PC-3 (cell line): Measurements from ENCODE around the gene PPBP. TPM values are rescaled to one million over a fixed set of nuclear protein-coding genes. Genes with fewer than 3 reads are reported as not detected.

Experiments used
- total RNA-seq: library from RNA; depleted of rRNA; stranded (reverse); fragments of >200 nt; gene quantifications from 2 replicates; pipeline ENCODE4 v1.2.3, GENCODE V29; 2014; rRNA removed

The PPBP gene
- total RNA-seq, 1 experiment from 2014 or later: not detected

Other genes starting within 250 kb of the PPBP start
- 360 and 477 TPM in 2 replicates for gene CXCL8, start 247.6 kb downstream of the PPBP start, total RNA-seq
- 23.4 and 25.7 TPM in 2 replicates for gene CXCL6, start 151.5 kb downstream of the PPBP start, total RNA-seq
- gene PF4V1, start 134.9 kb downstream of the PPBP start, total RNA-seq: not detected in 2 replicates
- 239 and 267 TPM in 2 replicates for gene CXCL1, start 118.8 kb downstream of the PPBP start, total RNA-seq
- 0.58 and 0.63 TPM in 2 replicates for gene PF4, start 6.2 kb downstream of the PPBP start, total RNA-seq
- 0.55 and 1.0 TPM in 2 replicates for gene CXCL5, start 10.5 kb upstream of the PPBP start, total RNA-seq
- 25.1 and 28.9 TPM in 2 replicates for gene CXCL3, start 50.5 kb upstream of the PPBP start, total RNA-seq
- gene CXCL2, start 111.0 kb upstream of the PPBP start, total RNA-seq: 165 and 172 TPM in 2 replicates
- gene MTHFD2L, start 169.9 kb upstream of the PPBP start, total RNA-seq: 33.4 and 34.0 TPM in 2 replicates